Measurements from ENCODE around the gene DENND1A.
"Not testable (repeated sequence)": the region's sequence is repeated elsewhere in the genome, so short reads cannot be mapped to it uniquely, and the experiment has no call there.

DENND1A gene

GRCh38 chr9:123828449-123828848 lies 101.5 kb downstream of the DENND1A start:
- in situ Hi-C loops (cut with MboI; ENCODE audit: low sequenced_read_pairs, unreplicated experiment) = no loop called here
- DNase-seq (ENCODE audit: low spot score) = no peak
- TF ChIP-seq CTCF (IDR thresholded peaks at IDR 0.05; ENCODE audit: borderline replicate concordance, control extremely low read depth, extremely low read depth, insufficient read depth, missing control alignments) = no peak

DNA sequence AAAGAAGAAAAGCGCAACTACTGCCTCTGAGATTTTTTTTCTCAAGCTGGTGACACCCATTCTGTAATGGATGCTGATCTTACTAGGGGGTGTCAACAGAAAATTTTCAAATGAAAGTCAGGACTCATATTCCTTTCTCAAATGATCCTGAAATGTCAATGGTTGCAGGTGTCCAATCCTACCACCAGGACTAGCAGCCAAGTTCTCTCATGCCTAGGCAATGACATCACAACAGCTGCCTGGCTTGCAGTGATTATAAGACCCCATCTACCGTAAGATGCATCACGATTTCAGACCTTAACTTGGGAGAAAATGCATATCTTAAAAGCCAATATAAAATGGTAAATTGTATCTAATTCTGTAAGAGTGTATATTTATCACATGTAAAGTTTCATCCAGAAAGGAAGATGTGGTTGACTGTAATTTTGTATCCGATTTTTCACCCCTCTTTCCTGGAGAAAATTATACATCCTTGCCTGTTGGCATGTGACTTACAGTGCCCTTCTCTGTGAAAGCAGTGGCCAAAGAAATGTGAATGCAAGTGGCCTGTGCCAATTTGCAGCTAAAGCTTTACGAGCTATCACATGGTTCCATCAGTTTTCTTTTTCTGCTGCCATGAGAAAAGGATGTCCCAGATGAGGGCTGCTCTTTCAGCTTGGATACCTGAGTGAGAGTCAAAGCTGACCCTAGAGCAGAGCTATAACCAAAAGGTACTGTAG lies 104.4 kb downstream of the DENND1A start:
- DNase-seq (ENCODE audit: low spot score) = no peak
- TF ChIP-seq CTCF (IDR thresholded peaks at IDR 0.05; ENCODE audit: borderline replicate concordance, control extremely low read depth, extremely low read depth, insufficient read depth, missing control alignments) = no peak
- in situ Hi-C loops (cut with MboI; ENCODE audit: low sequenced_read_pairs, unreplicated experiment) = no loop called here

GRCh38 chr9:123823194-123823947 lies 106.6 kb downstream of the DENND1A start:
- no peak for TF ChIP-seq CTCF (IDR thresholded peaks at IDR 0.05; ENCODE audit: borderline replicate concordance, control extremely low read depth, extremely low read depth, insufficient read depth, missing control alignments)
- in situ Hi-C loops (cut with MboI; ENCODE audit: low sequenced_read_pairs, unreplicated experiment) = no loop called here
- no peak for DNase-seq (ENCODE audit: low spot score)

GRCh38 chr9:123821619-123822018 lies 108.3 kb downstream of the DENND1A start:
- no peak for DNase-seq (ENCODE audit: low spot score)
- in situ Hi-C loops (cut with MboI; ENCODE audit: low sequenced_read_pairs, unreplicated experiment) = no loop called here
- no peak for TF ChIP-seq CTCF (IDR thresholded peaks at IDR 0.05; ENCODE audit: borderline replicate concordance, control extremely low read depth, extremely low read depth, insufficient read depth, missing control alignments)

DNA sequence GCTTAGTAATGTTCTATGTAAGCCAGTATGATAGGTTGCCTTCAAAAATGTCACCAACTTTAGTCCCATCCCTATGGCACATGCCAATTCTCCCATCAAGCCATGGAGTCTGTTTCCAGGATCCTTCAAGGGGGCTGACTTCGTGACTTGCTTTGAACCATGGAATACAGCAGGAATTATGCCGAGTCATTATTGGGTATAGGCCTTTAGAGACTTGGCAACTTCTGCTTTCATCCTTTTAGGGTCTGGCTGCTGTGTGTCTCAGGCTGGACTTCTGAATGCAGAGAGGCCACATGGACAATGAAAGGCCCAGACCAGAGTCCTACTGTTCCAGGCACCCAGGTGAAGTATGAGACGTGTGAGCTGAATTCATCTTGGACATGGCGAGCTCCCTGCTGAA lies 109.8 kb downstream of the DENND1A start:
- no peak for TF ChIP-seq CTCF (IDR thresholded peaks at IDR 0.05; ENCODE audit: borderline replicate concordance, control extremely low read depth, extremely low read depth, insufficient read depth, missing control alignments)
- in situ Hi-C loops (cut with MboI; ENCODE audit: low sequenced_read_pairs, unreplicated experiment) = no loop called here
- no peak for DNase-seq (ENCODE audit: low spot score)

DNA sequence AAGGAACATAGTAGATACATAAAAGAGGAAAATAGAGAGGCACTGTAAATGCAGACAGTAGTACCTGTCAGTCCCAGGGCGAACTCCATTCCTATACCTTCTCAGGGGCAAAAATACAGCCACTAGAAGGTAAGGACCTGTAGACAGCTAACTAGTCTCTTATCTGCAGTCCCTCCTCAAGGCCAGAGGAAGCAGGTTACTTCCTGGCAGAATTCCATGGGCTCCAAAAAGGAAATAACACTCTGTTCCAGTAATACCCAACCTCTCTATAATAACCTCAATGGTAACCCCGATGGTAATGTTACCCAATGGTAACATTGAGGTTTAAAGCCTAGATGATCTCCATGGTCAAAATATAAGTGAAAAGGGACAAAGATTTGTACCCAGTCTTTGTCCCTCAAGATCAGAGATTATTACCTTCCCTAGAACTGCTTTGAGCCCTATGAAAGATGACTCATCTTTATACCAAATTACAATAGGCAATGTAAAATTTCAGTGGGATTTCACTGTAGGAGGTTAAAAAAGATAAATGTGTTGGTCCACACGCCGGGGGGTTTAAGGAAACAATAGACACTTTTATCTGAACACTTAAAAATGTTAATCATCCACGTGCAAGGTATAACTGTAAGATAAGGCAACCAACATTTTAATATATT lies 113.0 kb downstream of the DENND1A start:
- no peak for DNase-seq (ENCODE audit: low spot score)
- TF ChIP-seq CTCF (IDR thresholded peaks at IDR 0.05; ENCODE audit: borderline replicate concordance, control extremely low read depth, extremely low read depth, insufficient read depth, missing control alignments) = no peak
- in situ Hi-C loops (cut with MboI; ENCODE audit: low sequenced_read_pairs, unreplicated experiment) = no loop called here

- DNase-seq (ENCODE audit: low spot score); in situ Hi-C loops (cut with MboI; ENCODE audit: low sequenced_read_pairs, unreplicated experiment): not testable (repeated sequence)
Observed at GRCh38 chr9:123815856-123816255, 114.1 kb downstream of the DENND1A start.
